ENCODE measurements around the gene MLEC. TPM values are rescaled to one million over a fixed set of nuclear protein-coding genes. Genes with fewer than 3 reads are reported as not detected.

MLEC gene
- total and polyA plus RNA-seq, 2 of the 13 experiments (the other 11 are each of a cell fraction or from before 2014, with no cell fraction given), result 49.8 to 156 TPM

DNA sequence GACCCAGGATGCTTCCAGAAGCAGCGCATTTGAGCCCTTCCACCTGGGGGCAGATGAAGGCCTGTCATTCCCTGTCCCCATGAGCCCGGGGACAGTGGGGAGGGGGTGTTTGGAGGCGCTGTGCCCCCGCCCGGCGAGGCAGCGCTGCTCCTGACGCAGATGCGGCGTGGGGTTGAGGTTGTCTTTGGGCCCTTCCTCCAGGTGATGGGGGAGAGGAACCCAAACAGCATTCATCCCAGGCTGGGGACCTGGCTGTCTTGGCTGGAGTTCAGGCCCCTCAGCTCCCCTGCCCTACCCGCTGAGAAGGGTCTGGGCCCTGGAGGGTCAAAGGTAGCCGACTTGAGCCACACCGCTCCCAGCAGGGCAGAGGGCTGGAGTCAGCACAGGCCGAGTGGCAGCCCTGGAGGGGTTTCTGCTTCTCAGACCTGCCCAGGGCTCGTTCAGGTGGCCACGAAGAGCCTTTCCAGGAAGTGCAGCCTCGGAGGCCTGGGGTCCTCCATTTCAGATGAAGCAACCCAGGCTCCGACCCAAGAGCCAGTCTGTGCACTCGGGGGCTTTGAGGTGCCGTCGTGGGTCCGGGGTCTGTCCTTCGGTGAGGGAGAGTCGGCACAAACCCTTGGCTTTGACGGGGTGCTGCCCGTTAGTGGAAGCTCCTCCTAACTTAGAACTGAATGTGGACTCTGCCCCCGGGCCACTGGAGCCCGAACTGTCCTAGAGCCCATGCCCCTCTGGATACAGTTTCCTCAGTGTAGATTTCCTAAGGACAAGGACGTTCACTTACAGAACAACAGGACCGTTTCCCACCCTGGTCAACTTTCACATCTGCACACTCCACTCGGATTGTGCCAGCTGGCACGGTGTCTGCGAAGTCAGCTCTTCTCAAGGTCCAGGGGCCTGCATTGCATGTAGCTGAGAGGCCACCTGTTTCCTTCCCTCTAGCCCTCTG is 54.8 kb downstream of the MLEC start (continued):
- TF ChIP-seq IRF2 (CRISPR knock-in tag; IDR thresholded peaks at IDR 0.05), result no peak
- no peak for TF ChIP-seq GATAD1 (CRISPR knock-in tag; IDR thresholded peaks at IDR 0.05)
- TF ChIP-seq JUN (CRISPR knock-in tag; IDR thresholded peaks at IDR 0.05), result no peak
- TF ChIP-seq ZNF629 (CRISPR knock-in tag; conservative IDR thresholded peaks at IDR 0.05), result 0 out of 2 replicates have a peak, but pooled peaks have one; percentile 3
- no peak for TF ChIP-seq REL (CRISPR knock-in tag; conservative IDR thresholded peaks at IDR 0.05)
- peak; percentile 52; the same call in 1 of the 2 replicates for TF ChIP-seq RBFOX2 (IDR thresholded peaks at IDR 0.05; ENCODE audit: low read depth, low read length)

DNA sequence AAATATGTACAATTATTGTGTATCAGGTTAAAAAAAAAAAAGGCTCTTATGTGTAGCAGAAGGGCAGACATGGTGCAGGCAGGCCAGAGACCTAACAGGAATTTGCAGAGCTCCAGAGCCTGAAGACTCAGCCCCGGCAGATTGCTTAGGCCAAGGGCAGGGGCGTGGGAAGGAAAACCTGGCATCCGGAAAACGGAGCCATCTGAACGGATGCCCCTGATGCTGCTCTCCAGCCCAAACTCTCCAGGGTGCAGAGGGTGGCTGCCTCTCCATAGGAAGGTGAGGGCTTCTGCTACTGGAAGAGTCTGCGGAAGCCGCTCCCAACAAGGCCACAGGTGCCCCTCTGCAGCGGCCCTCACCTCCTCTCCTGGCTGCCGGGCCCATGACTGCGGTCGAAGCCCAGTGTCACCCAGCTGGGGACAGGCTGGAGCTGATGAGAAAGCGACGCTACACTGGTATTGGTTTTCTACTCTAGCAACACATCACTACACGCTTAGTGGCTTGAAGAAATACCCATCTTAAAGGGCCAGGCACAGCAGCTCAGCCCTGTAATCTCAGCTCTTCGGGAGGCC is 58.1 kb downstream of the MLEC start:
- Histone ChIP-seq H3K9me3 (ENCODE audit: low read length) (no peaks in the 10 kb centered on the region), H3K4me2 (ENCODE audit: low read depth, low read length) (no peak overlapping the region), H3K4me1 (ENCODE audit: insufficient read depth, low read length) (peaks cover 32% of the 10 kb centered on the region), H3K27ac (ENCODE audit: extremely low read length, insufficient read depth, low read length) (no peak overlapping the region), H3K9ac (ENCODE audit: insufficient read depth, low read depth, low read length) (no peak overlapping the region), H3K36me3 (replicated peaks in 1 of 2; ENCODE audit: control insufficient read depth in 1 of 2, insufficient read depth in 2 of 2, low read length in 2 of 2) (no peaks in the 10 kb centered on the region), H2AFZ (ENCODE audit: low read length) (no peak overlapping the region), H3K27me3 (ENCODE audit: control insufficient read depth in 1 of 2, insufficient read depth in 2 of 2, low read length in 2 of 2) (no peaks in the 10 kb centered on the region), H3K79me2 (ENCODE audit: insufficient read depth, low read length) (no peaks in the 10 kb centered on the region), H4K20me1 (ENCODE audit: insufficient read depth, low read length) (no peaks in the 10 kb centered on the region), H3K4me3 (replicated peaks in 1 of 3; ENCODE audit: insufficient read depth in 1 of 3, low read depth in 2 of 3, low read length in 3 of 3) (no peak overlapping the region)
- no TSS peak for BruUV-seq (replicated peaks)
- no peak for ATAC-seq
- 70% methylated on average over 9 of the region's 15 CpGs for WGBS (ENCODE audit: low lambda C conversion rate)
- in situ Hi-C loops (cut with HindIII; ENCODE audit: extremely low pct_ligation_motif_present, low pct_unique_long_range_greater_than_20kb), result no loop called here
- CTCF ChIA-PET (ENCODE audit: low intra/inter-chr PET ratio, low total read pairs), result no interaction called here
- no peak for FAIRE-seq
- DNase-seq (ENCODE audit: low spot score), result no peak
- POLR2A ChIA-PET, result no interaction called here
- TF ChIP-seq XRCC5 (optimal IDR thresholded peaks at IDR 0.05; ENCODE audit: low read length), result no peak
- TF ChIP-seq, protein P1, sequence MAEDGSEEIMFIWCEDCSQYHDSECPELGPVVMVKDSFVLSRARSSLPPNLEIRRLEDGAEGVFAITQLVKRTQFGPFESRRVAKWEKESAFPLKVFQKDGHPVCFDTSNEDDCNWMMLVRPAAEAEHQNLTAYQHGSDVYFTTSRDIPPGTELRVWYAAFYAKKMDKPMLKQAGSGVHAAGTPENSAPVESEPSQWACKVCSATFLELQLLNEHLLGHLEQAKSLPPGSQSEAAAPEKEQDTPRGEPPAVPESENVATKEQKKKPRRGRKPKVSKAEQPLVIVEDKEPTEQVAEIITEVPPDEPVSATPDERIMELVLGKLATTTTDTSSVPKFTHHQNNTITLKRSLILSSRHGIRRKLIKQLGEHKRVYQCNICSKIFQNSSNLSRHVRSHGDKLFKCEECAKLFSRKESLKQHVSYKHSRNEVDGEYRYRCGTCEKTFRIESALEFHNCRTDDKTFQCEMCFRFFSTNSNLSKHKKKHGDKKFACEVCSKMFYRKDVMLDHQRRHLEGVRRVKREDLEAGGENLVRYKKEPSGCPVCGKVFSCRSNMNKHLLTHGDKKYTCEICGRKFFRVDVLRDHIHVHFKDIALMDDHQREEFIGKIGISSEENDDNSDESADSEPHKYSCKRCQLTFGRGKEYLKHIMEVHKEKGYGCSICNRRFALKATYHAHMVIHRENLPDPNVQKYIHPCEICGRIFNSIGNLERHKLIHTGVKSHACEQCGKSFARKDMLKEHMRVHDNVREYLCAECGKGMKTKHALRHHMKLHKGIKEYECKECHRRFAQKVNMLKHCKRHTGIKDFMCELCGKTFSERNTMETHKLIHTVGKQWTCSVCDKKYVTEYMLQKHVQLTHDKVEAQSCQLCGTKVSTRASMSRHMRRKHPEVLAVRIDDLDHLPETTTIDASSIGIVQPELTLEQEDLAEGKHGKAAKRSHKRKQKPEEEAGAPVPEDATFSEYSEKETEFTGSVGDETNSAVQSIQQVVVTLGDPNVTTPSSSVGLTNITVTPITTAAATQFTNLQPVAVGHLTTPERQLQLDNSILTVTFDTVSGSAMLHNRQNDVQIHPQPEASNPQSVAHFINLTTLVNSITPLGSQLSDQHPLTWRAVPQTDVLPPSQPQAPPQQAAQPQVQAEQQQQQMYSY (CRISPR knock-in tag; IDR thresholded peaks at IDR 0.05), result peak; percentile 86
- TF ChIP-seq, protein P2, sequence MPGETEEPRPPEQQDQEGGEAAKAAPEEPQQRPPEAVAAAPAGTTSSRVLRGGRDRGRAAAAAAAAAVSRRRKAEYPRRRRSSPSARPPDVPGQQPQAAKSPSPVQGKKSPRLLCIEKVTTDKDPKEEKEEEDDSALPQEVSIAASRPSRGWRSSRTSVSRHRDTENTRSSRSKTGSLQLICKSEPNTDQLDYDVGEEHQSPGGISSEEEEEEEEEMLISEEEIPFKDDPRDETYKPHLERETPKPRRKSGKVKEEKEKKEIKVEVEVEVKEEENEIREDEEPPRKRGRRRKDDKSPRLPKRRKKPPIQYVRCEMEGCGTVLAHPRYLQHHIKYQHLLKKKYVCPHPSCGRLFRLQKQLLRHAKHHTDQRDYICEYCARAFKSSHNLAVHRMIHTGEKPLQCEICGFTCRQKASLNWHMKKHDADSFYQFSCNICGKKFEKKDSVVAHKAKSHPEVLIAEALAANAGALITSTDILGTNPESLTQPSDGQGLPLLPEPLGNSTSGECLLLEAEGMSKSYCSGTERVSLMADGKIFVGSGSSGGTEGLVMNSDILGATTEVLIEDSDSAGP (CRISPR knock-in tag; IDR thresholded peaks at IDR 0.05; ENCODE audit: borderline replicate concordance), result peak; percentile 40; the same call in 1 of the 2 replicates
- intact Hi-C loops (cut with micrococcal nuclease; ENCODE audit: unreplicated experiment), result no loop called here
